H1 (cell line): ENCODE measurements around the gene MGST1. TPM values are rescaled to one million over a fixed set of nuclear protein-coding genes. Genes with fewer than 3 reads are reported as not detected.

Experiments used
- CTCF ChIA-PET: fragments of 300-600 bp; sonication (Branson Sonifier 250); formaldehyde crosslinking; loops from one replicate; lab custom pipeline; 2021; ENCODE audit not compliant: partially characterized antibody; lab: Charles Lee
- POLR2A ChIA-PET: fragments of 300-600 bp; sonication (Branson Sonifier 250); formaldehyde crosslinking; loops from one replicate; lab custom pipeline; 2021; ENCODE audit warnings: inconsistent platforms; ENCODE audit not compliant: partially characterized antibody; lab: Charles Lee
- DNase-seq, 2 experiments: peaks; one replicate each; pipeline versions ENCODE4 v3.0.0 to v3.0.0-alpha.2; 2010 to 2022; ENCODE audit warnings: low spot score in 2 of 2, low read depth in 1 of 2, mixed read lengths in 1 of 2
- FAIRE-seq: peaks from 2 replicates; lab custom pipeline; 2011; peaks lifted over from hg19 to GRCh38; lab: Jason Lieb, UNC
- H2AFZ ChIP-seq: 2 replicates; pipeline ENCODE4 v1.8.1; 2012; ENCODE audit warnings: low read length, inconsistent platforms
- H2AK5ac ChIP-seq: 2 replicates; pipeline ENCODE4 v1.6.1; 2013; ENCODE audit warnings: low read depth, low read length
- H2BK120ac ChIP-seq: replicated peaks from 2 replicates; pipeline ENCODE3; 2013; ENCODE audit warnings: low read depth, low read length, inconsistent platforms
- H2BK12ac ChIP-seq: 2 replicates; pipeline ENCODE4 v1.6.1; 2013; ENCODE audit warnings: low read depth, low read length
- H2BK15ac ChIP-seq: 2 replicates; pipeline ENCODE4 v1.6.1; 2013; ENCODE audit warnings: low read length
- H2BK20ac ChIP-seq: 2 replicates; pipeline ENCODE4 v1.6.1; 2013; ENCODE audit warnings: low read length
- H2BK5ac ChIP-seq: 2 replicates; pipeline ENCODE4 v1.6.1; 2013; ENCODE audit warnings: low read depth, low read length
- H3K14ac ChIP-seq: 2 replicates; pipeline ENCODE4 v1.6.1; 2013; ENCODE audit warnings: inconsistent platforms; ENCODE audit not compliant: insufficient read length
- H3K18ac ChIP-seq: 2 replicates; pipeline ENCODE4 v1.6.1; 2013; ENCODE audit warnings: low read length; ENCODE audit errors: extremely low read depth
- H3K23ac ChIP-seq: 2 replicates; pipeline ENCODE4 v1.6.1; 2013; ENCODE audit warnings: inconsistent platforms; ENCODE audit not compliant: insufficient read length
- H3K23me2 ChIP-seq: 2 replicates; pipeline ENCODE4 v1.6.1; 2013; ENCODE audit warnings: low read depth, low read length
- H3K27ac ChIP-seq: 2 replicates; pipeline ENCODE4 v1.6.1; 2011; ENCODE audit warnings: low read depth, low read length, inconsistent platforms
- H3K27me3 ChIP-seq, 4 experiments: replicated peaks in 1 of 4; 1 replicate in 1 of 4; 2 replicates in 3 of 4; pipeline versions ENCODE4 v1.6.1 to v1.8.1; 2011 to 2013; ENCODE audit warnings: low read length in 3 of 4, mild to moderate bottlenecking in 3 of 4, inconsistent platforms in 2 of 4, mixed read lengths in 2 of 4, moderate library complexity in 1 of 4; ENCODE audit not compliant: control insufficient read depth in 3 of 4, insufficient read depth in 3 of 4; ENCODE audit errors: extremely low read depth in 1 of 4
- H3K36me3 ChIP-seq, 4 experiments: 2 replicates each; pipeline versions ENCODE4 v1.6.1 to v1.8.1; 2011 to 2013; ENCODE audit warnings: mild to moderate bottlenecking in 4 of 4, low read length in 3 of 4, moderate library complexity in 2 of 4, control low read depth in 1 of 4, inconsistent platforms in 1 of 4; ENCODE audit not compliant: insufficient read depth in 4 of 4, control insufficient read depth in 2 of 4
- H3K4ac ChIP-seq: replicated peaks from 2 replicates; pipeline ENCODE3; 2013; ENCODE audit warnings: low read length, low read depth, mixed read lengths, inconsistent platforms; ENCODE audit not compliant: insufficient read length
- H3K4me1 ChIP-seq, 4 experiments: replicated peaks in 1 of 4; 1 replicate in 1 of 4; 2 replicates in 3 of 4; pipeline versions ENCODE4 v1.6.1 to v1.8.1; 2011 to 2013; ENCODE audit warnings: low read length in 3 of 4, inconsistent platforms in 2 of 4, mixed read lengths in 1 of 4; ENCODE audit not compliant: insufficient read depth in 4 of 4, control insufficient read depth in 3 of 4
- H3K4me2 ChIP-seq, 2 experiments: 2 replicates each; pipeline versions ENCODE4 v1.6.1 to v1.8.1; 2011 to 2013; ENCODE audit warnings: low read depth in 2 of 2, low read length in 2 of 2, control low read depth in 1 of 2, inconsistent platforms in 1 of 2, mild to moderate bottlenecking in 1 of 2; ENCODE audit not compliant: insufficient read depth in 1 of 2
- H3K4me3 ChIP-seq, 4 experiments: fragments of 200-600, 300-600 bp in 1 of 4; sonication (generic), shearing (Covaris generic), sonication (Bioruptor Twin) in 1 of 4; 2 replicates each; pipeline versions ENCODE4 v1.5.1 to v1.8.1; 2011 to 2016; ENCODE audit warnings: low read length in 4 of 4, low read depth in 3 of 4, control low read depth in 2 of 4, inconsistent platforms in 2 of 4, mild to moderate bottlenecking in 2 of 4, mixed read lengths in 1 of 4, moderate library complexity in 1 of 4; ENCODE audit not compliant: insufficient read depth in 2 of 4; ENCODE audit errors: extremely low read depth in 1 of 4
- H3K56ac ChIP-seq: replicated peaks from 2 replicates; pipeline ENCODE3; 2013; ENCODE audit warnings: low read depth, mild to moderate bottlenecking, mixed read lengths, low read length, inconsistent platforms; ENCODE audit not compliant: insufficient read length
- H3K79me1 ChIP-seq: 2 replicates; pipeline ENCODE4 v1.6.1; 2013; ENCODE audit warnings: low read depth, low read length, control low read depth
- H3K79me2 ChIP-seq, 2 experiments: 2 replicates each; pipeline versions ENCODE4 v1.6.1 to v1.8.1; 2012 to 2013; ENCODE audit warnings: low read length in 2 of 2, mild to moderate bottlenecking in 2 of 2, inconsistent platforms in 1 of 2; ENCODE audit not compliant: insufficient read depth in 2 of 2, control insufficient read depth in 1 of 2
- H3K9ac ChIP-seq, 4 experiments: replicated peaks in 1 of 4; 1 replicate in 1 of 4; 2 replicates in 3 of 4; pipeline versions ENCODE4 v1.6.1 to v1.8.1; 2011 to 2013; ENCODE audit warnings: low read depth in 3 of 4, low read length in 3 of 4, control low read depth in 2 of 4, mild to moderate bottlenecking in 2 of 4, moderate library complexity in 2 of 4, inconsistent platforms in 1 of 4; ENCODE audit errors: extremely low read depth in 1 of 4
- H3K9me3 ChIP-seq, 2 experiments: 2 replicates each; pipeline versions ENCODE4 v1.6.1 to v1.8.1; 2012 to 2013; ENCODE audit warnings: mild to moderate bottlenecking in 2 of 2, moderate library complexity in 2 of 2, control low read depth in 1 of 2, inconsistent platforms in 1 of 2, low read depth in 1 of 2, low read length in 1 of 2, mixed read lengths in 1 of 2; ENCODE audit not compliant: insufficient read depth in 2 of 2
- H4K20me1 ChIP-seq, 2 experiments: replicated peaks in 1 of 2; 2 replicates each; pipeline versions ENCODE3 to v1.8.1; 2011 to 2013; ENCODE audit warnings: inconsistent platforms in 2 of 2, low read length in 2 of 2, mild to moderate bottlenecking in 1 of 2; ENCODE audit not compliant: insufficient read depth in 2 of 2, control insufficient read depth in 1 of 2
- H4K5ac ChIP-seq: 2 replicates; pipeline ENCODE4 v1.6.1; 2013; ENCODE audit warnings: low read length, low read depth, mixed read lengths, inconsistent platforms; ENCODE audit not compliant: insufficient read length
- H4K8ac ChIP-seq: 2 replicates; pipeline ENCODE4 v1.8.0; 2013; ENCODE audit warnings: mild to moderate bottlenecking, moderate library complexity, low read length, inconsistent platforms; ENCODE audit not compliant: insufficient read depth; ENCODE audit errors: extremely low read depth
- H4K91ac ChIP-seq: replicated peaks from 2 replicates; pipeline ENCODE3; 2013; ENCODE audit warnings: low read length, mixed read lengths, inconsistent platforms; ENCODE audit not compliant: insufficient read length
- ATF2 ChIP-seq: IDR thresholded peaks from 2 replicates; pipeline ENCODE4 v1.6.1; 2012; ENCODE audit warnings: low read length, inconsistent platforms
- BCL11A ChIP-seq, 2 experiments: IDR thresholded peaks; one replicate each; pipeline ENCODE4 v1.6.1; 2011; ENCODE audit warnings: low read depth in 2 of 2, low read length in 2 of 2, mild to moderate bottlenecking in 2 of 2
- HDAC6 ChIP-seq: IDR thresholded peaks from one replicate; pipeline ENCODE4 v1.7.1; 2012; ENCODE audit warnings: low read depth, mild to moderate bottlenecking, inconsistent platforms, low read length, moderate library complexity
- MAX ChIP-seq: IDR thresholded peaks from 2 replicates; pipeline ENCODE4 v1.6.1; 2012; ENCODE audit warnings: inconsistent platforms
- NANOG ChIP-seq: IDR thresholded peaks from 2 replicates; pipeline ENCODE4 v1.6.1; 2011; ENCODE audit warnings: low read length, low read depth, mild to moderate bottlenecking, inconsistent platforms; ENCODE audit not compliant: insufficient read depth, poor library complexity, severe bottlenecking
- SP4 ChIP-seq: IDR thresholded peaks from 2 replicates; pipeline ENCODE4 v1.6.1; 2012; ENCODE audit warnings: low read length, inconsistent platforms
- SRF ChIP-seq: IDR thresholded peaks from 2 replicates; pipeline ENCODE4 v1.6.1; 2011; ENCODE audit warnings: mild to moderate bottlenecking, low read depth, low read length, moderate library complexity
- TAF7 ChIP-seq: optimal IDR thresholded peaks from 2 replicates; pipeline ENCODE3; 2011; ENCODE audit warnings: low read depth, mild to moderate bottlenecking, inconsistent platforms, low read length, moderate library complexity, borderline replicate concordance
- TCF12 ChIP-seq: IDR thresholded peaks from 2 replicates; pipeline ENCODE4 v1.6.1; 2011; ENCODE audit warnings: low read depth, mild to moderate bottlenecking, low read length
- WGBS, 2 experiments: shearing (Covaris generic) in 1 of 2; methylation state at CpG; one replicate each; pipeline versions ENCODE4 v1.1.6 to v1.1.7; 2013 to 2015; ENCODE audit warnings: low lambda C conversion rate in 2 of 2, mixed read lengths in 2 of 2, inconsistent platforms in 1 of 2, low coverage in 1 of 2, missing lambda C conversion rate in 1 of 2; ENCODE audit not compliant: insufficient replicate concordance in 2 of 2, insufficient coverage in 1 of 2, insufficient read length in 1 of 2; ENCODE audit errors: extremely low coverage in 1 of 2, missing lambda C conversion rate in 1 of 2; 5-methylcytosine and 5-hydroxymethylcytosine counted together
- polyA plus RNA-seq, 7 experiments: library from polyadenylated mRNA; depleted of rRNA in 3 of 7; stranded (reverse) in 5 of 7; unstranded in 2 of 7; fragments of >200 nt in 5 of 7; fragments of 200-250 nt in 2 of 7; gene quantifications; 1 replicate in 5 of 7; 2 replicates in 1 of 7; 4 replicates in 1 of 7; pipeline versions ENCODE4 v1.2.1 to v1.2.3, GENCODE V29; 2011 to 2013; ENCODE audit warnings: missing spikeins in 2 of 7, mixed read lengths in 2 of 7
- total RNA-seq: library from RNA; stranded (reverse); fragmentation: NEBNext Ultra II Directional; extraction: Animal tissue kit (Norgen Biotek cat#: 25700); gene quantifications from 2 replicates; pipeline ENCODE4 v1.2.1, GENCODE V29; 2021
- TF ChIP-seq, protein P1 (sequence below): IDR thresholded peaks from 2 replicates; pipeline ENCODE4 v1.6.1; 2011; ENCODE audit warnings: low read length, improper control_type of control experiment

The MGST1 gene
- total and polyA plus RNA-seq, 2 of the 8 experiments (the other 6 are each of a cell fraction or from before 2014, with no cell fraction given), result 442 to 478 TPM

- FAIRE-seq, result no peak
- CTCF ChIA-PET, result no interaction called here
- H2BK120ac ChIP-seq, result no peak overlapping the region
Observed at GRCh38 chr12:16299403-16299802, 48.0 kb upstream of the MGST1 start.

More at GRCh38 chr12:16299403-16299802, 48.0 kb upstream of the MGST1 start:
- no peak overlapping the region for H3K56ac ChIP-seq
- no peak overlapping the region for H3K14ac ChIP-seq
- H3K9me3 ChIP-seq, result no peaks in the 10 kb centered on the region
- no peaks in the 10 kb centered on the region for H3K4me1 ChIP-seq
- POLR2A ChIA-PET, result no interaction called here
- H4K8ac ChIP-seq, result no peak overlapping the region
- H3K9ac ChIP-seq, result no peak overlapping the region
- H3K4ac ChIP-seq, result no peak overlapping the region
- H2AK5ac ChIP-seq, result no peak overlapping the region
- no peak overlapping the region for H2BK20ac ChIP-seq
- H3K4me2 ChIP-seq, result no peak overlapping the region
- H3K79me2 ChIP-seq, result no peaks in the 10 kb centered on the region
- H4K5ac ChIP-seq, result no peak overlapping the region
- no peak overlapping the region for H3K18ac ChIP-seq
- WGBS, 2 experiments, result 90% methylated on average over 2 of the region's 2 CpGs; no CpG with 5 or more reads in 1 of the 2 experiments
- no peaks in the 10 kb centered on the region; the same call in 1 of the 2 replicates for H3K23me2 ChIP-seq
- H2BK15ac ChIP-seq, result no peak overlapping the region
- no peak for TF ChIP-seq SP4
- TF ChIP-seq TAF7, result no peak
- TF ChIP-seq TCF12, result no peak
- TF ChIP-seq, protein P1, sequence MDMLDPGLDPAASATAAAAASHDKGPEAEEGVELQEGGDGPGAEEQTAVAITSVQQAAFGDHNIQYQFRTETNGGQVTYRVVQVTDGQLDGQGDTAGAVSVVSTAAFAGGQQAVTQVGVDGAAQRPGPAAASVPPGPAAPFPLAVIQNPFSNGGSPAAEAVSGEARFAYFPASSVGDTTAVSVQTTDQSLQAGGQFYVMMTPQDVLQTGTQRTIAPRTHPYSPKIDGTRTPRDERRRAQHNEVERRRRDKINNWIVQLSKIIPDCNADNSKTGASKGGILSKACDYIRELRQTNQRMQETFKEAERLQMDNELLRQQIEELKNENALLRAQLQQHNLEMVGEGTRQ, result no peak
- no peak for TF ChIP-seq MAX
- TF ChIP-seq HDAC6, result no peak
- no peak for TF ChIP-seq NANOG
- TF ChIP-seq SRF, result no peak
- no peak for TF ChIP-seq ATF2
- TF ChIP-seq BCL11A (IDR thresholded peaks at IDR 0.05; ENCODE audit: low read depth in 2 of 2, low read length in 2 of 2), result no peak
- H3K27ac ChIP-seq, result no peak overlapping the region
- no peak overlapping the region for H4K91ac ChIP-seq
- DNase-seq, result no peak
- no peak overlapping the region for H3K4me3 ChIP-seq
- H3K23ac ChIP-seq, result no peak overlapping the region
- H3K27me3 ChIP-seq, result no peaks in the 10 kb centered on the region
- H2BK12ac ChIP-seq, result no peak overlapping the region
- H2AFZ ChIP-seq, result no peak overlapping the region
- H4K20me1 ChIP-seq, result no peaks in the 10 kb centered on the region
- H2BK5ac ChIP-seq, result no peak overlapping the region
- no peaks in the 10 kb centered on the region for H3K79me1 ChIP-seq
- H3K36me3 ChIP-seq, result no peaks in the 10 kb centered on the region
